ENCODE measurements around the gene DBF4. TPM values are rescaled to one million over a fixed set of nuclear protein-coding genes. Genes with fewer than 3 reads are reported as not detected.

DBF4 gene
- total and polyA plus RNA-seq, 2 of the 13 experiments (the other 11 are each of a cell fraction or from before 2014, with no cell fraction given): 5.0 to 64.4 TPM

DNA sequence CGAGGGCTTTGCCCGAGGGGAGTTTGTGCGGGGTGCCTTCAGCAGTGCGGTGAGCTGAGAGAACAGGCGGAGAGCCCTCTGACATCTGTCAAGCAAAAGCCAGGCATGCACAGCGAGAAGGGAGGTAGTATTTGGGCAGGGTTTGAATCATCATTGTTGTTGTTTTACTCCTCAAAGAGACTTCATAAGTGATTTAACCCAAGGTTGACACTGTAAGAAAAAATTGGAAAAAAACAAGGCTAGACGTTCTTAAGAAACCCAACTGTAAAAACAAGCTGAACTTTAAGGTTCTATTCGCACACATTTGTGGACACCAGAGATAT lies 59.1 kb downstream of the DBF4 start (continued):
- TF ChIP-seq, protein P1, sequence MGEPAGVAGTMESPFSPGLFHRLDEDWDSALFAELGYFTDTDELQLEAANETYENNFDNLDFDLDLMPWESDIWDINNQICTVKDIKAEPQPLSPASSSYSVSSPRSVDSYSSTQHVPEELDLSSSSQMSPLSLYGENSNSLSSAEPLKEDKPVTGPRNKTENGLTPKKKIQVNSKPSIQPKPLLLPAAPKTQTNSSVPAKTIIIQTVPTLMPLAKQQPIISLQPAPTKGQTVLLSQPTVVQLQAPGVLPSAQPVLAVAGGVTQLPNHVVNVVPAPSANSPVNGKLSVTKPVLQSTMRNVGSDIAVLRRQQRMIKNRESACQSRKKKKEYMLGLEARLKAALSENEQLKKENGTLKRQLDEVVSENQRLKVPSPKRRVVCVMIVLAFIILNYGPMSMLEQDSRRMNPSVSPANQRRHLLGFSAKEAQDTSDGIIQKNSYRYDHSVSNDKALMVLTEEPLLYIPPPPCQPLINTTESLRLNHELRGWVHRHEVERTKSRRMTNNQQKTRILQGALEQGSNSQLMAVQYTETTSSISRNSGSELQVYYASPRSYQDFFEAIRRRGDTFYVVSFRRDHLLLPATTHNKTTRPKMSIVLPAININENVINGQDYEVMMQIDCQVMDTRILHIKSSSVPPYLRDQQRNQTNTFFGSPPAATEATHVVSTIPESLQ (CRISPR knock-in tag; conservative IDR thresholded peaks at IDR 0.05): no peak
- TF ChIP-seq SNAI1 (CRISPR knock-in tag; IDR thresholded peaks at IDR 0.05; ENCODE audit: borderline replicate concordance) (0 out of 2 replicates have a peak, but pooled peaks have one; percentile 6), TOPORS (CRISPR knock-in tag; IDR thresholded peaks at IDR 0.05) (no peak), TBX2 (CRISPR knock-in tag; IDR thresholded peaks at IDR 0.05; ENCODE audit: borderline replicate concordance) (no peak)

- FAIRE-seq (no peak), DNase-seq (ENCODE audit: low spot score) (no peak), ATAC-seq (no peak)
- ChIA-PET CTCF (ENCODE audit: low intra/inter-chr PET ratio, low total read pairs) (no interaction called here), POLR2A (no interaction called here)
- no TSS peak for BruUV-seq (replicated peaks)
- Histone ChIP-seq H2AFZ (ENCODE audit: low read length) (no peak overlapping the region), H3K4me2 (ENCODE audit: low read depth, low read length) (no peak overlapping the region), H3K9ac (ENCODE audit: insufficient read depth, low read depth, low read length) (no peak overlapping the region), H3K79me2 (ENCODE audit: insufficient read depth, low read length) (no peaks in the 10 kb centered on the region), H3K4me1 (ENCODE audit: insufficient read depth, low read length) (peaks cover 11% of the 10 kb centered on the region; the same call in 1 of the 2 replicates), H3K36me3 (replicated peaks in 1 of 2; ENCODE audit: control insufficient read depth in 1 of 2, insufficient read depth in 2 of 2, low read length in 2 of 2) (no peaks in the 10 kb centered on the region), H3K4me3 (replicated peaks in 1 of 3; ENCODE audit: insufficient read depth in 1 of 3, low read depth in 2 of 3, low read length in 3 of 3) (no peak overlapping the region), H3K27me3 (ENCODE audit: control insufficient read depth in 1 of 2, insufficient read depth in 2 of 2, low read length in 2 of 2) (no peaks in the 10 kb centered on the region), H4K20me1 (ENCODE audit: insufficient read depth, low read length) (no peaks in the 10 kb centered on the region), H3K27ac (ENCODE audit: extremely low read length, insufficient read depth, low read length) (no peak overlapping the region), H3K9me3 (ENCODE audit: low read length) (no peaks in the 10 kb centered on the region)
- in situ Hi-C loops (cut with HindIII; ENCODE audit: extremely low pct_ligation_motif_present, low pct_unique_long_range_greater_than_20kb): no loop called here
- TF ChIP-seq ZXDC (CRISPR knock-in tag; IDR thresholded peaks at IDR 0.05): no peak
- TF ChIP-seq ZNF709 (CRISPR knock-in tag; IDR thresholded peaks at IDR 0.05): no peak
- TF ChIP-seq PHF21A (CRISPR knock-in tag; IDR thresholded peaks at IDR 0.05): no peak
- no peak for TF ChIP-seq RBAK (CRISPR knock-in tag; IDR thresholded peaks at IDR 0.05)
- TF ChIP-seq HBP1 (CRISPR knock-in tag; IDR thresholded peaks at IDR 0.05; ENCODE audit: low read depth): no peak
- no peak for TF ChIP-seq NR2C2 (CRISPR knock-in tag; IDR thresholded peaks at IDR 0.05; ENCODE audit: borderline replicate concordance)
- WGBS (ENCODE audit: low lambda C conversion rate): 83% methylated on average over 4 of the region's 4 CpGs
- intact Hi-C loops (cut with micrococcal nuclease; ENCODE audit: unreplicated experiment): no loop called here
These were observed 64.8 kb downstream of the DBF4 start for GRCh38 chr7:87941138-87941537.
